Measurements from ENCODE around the gene MRPL18.
A peak's percentile ranks its signal among the peaks of the same experiment; 100 is the strongest.

The MRPL18 gene

GRCh38 chr6:159754959-159755914, 35.0 kb upstream of the MRPL18 start:
- Histone ChIP-seq H3K23ac (ENCODE audit: low read length) (no peak overlapping the region), H3K36me3 (ENCODE audit: control insufficient read depth in 1 of 2, insufficient read depth in 2 of 2, low read length in 2 of 2) (peaks cover 22 to 38% of the 10 kb centered on the region in 2 experiments), H2BK5ac (ENCODE audit: low read depth, low read length, poor library complexity) (no peak overlapping the region), H4K8ac (ENCODE audit: low read depth, low read length) (no peak overlapping the region), H3K79me1 (ENCODE audit: low read length) (no peaks in the 10 kb centered on the region), H3K4ac (ENCODE audit: low read depth, low read length) (no peak overlapping the region), H3K4me3 (ENCODE audit: low read depth, low read length) (no peak overlapping the region), H4K91ac (ENCODE audit: low read depth, low read length) (no peak overlapping the region), H3K79me2 (ENCODE audit: control insufficient read depth, insufficient read depth, low read length, poor library complexity) (no peaks in the 10 kb centered on the region), H3K27me3 (ENCODE audit: insufficient read depth, low read length) (no peaks in the 10 kb centered on the region), H3K27ac (ENCODE audit: low read depth, low read length) (no peak overlapping the region), H2AFZ (ENCODE audit: insufficient read depth, low read length, poor library complexity) (no peak overlapping the region), H3K14ac (ENCODE audit: low read length) (no peak overlapping the region), H2AK5ac (ENCODE audit: low read length) (no peak overlapping the region), H3K9me3 (ENCODE audit: insufficient read depth, low read depth, low read length) (no peaks in the 10 kb centered on the region), H2BK120ac (ENCODE audit: insufficient read depth, low read length, poor library complexity) (no peak overlapping the region), H3K9ac (ENCODE audit: low read length) (no peak overlapping the region), H2BK12ac (ENCODE audit: low read length) (no peak overlapping the region), H3K4me1 (ENCODE audit: control insufficient read depth in 1 of 2, insufficient read depth in 2 of 2, low read length in 2 of 2) (peaks cover 2 to 10% of the 10 kb centered on the region in 2 experiments), H3K18ac (ENCODE audit: low read length) (no peak overlapping the region), H3K4me2 (ENCODE audit: low read length) (no peak overlapping the region), H4K12ac (ENCODE audit: low read depth, low read length) (peak overlapping the region; percentile 36)
- peak; percentile 55 to 59 for DNase-seq
- no CpG with 5 or more reads among the region's 15 CpGs for WGBS (ENCODE audit: extremely low coverage, insufficient coverage, insufficient read length)

- no peaks in the 10 kb centered on the region for H3K27me3 ChIP-seq (ENCODE audit: insufficient read depth, low read length)
- no peak overlapping the region for H3K18ac ChIP-seq (ENCODE audit: low read length)
- no peak overlapping the region for H3K4ac ChIP-seq (ENCODE audit: low read depth, low read length)
- H3K14ac ChIP-seq (ENCODE audit: low read length) = no peak overlapping the region
- WGBS (ENCODE audit: extremely low coverage, insufficient coverage, insufficient read length) = no CpG with 5 or more reads among the region's 4 CpGs
- H3K27ac ChIP-seq (ENCODE audit: low read depth, low read length) = no peak overlapping the region
- no peak overlapping the region for H2BK12ac ChIP-seq (ENCODE audit: low read length)
- H3K4me2 ChIP-seq (ENCODE audit: low read length) = no peak overlapping the region
- no peak overlapping the region for H4K12ac ChIP-seq (ENCODE audit: low read depth, low read length)
- H4K91ac ChIP-seq (ENCODE audit: low read depth, low read length) = no peak overlapping the region
- H2BK120ac ChIP-seq (ENCODE audit: insufficient read depth, low read length, poor library complexity) = no peak overlapping the region
- no peak overlapping the region for H3K4me3 ChIP-seq (ENCODE audit: low read depth, low read length)
- H3K9me3 ChIP-seq (ENCODE audit: insufficient read depth, low read depth, low read length) = no peaks in the 10 kb centered on the region
- H4K8ac ChIP-seq (ENCODE audit: low read depth, low read length) = no peak overlapping the region
- no peak overlapping the region for H3K23ac ChIP-seq (ENCODE audit: low read length)
- DNase-seq = no peak
- H3K9ac ChIP-seq (ENCODE audit: low read length) = no peak overlapping the region
- peaks cover 3% of the 10 kb centered on the region for H3K79me2 ChIP-seq (ENCODE audit: control insufficient read depth, insufficient read depth, low read length, poor library complexity)
- no peak overlapping the region for H2AK5ac ChIP-seq (ENCODE audit: low read length)
- peaks cover 19 to 38% of the 10 kb centered on the region in 2 experiments for H3K36me3 ChIP-seq (ENCODE audit: control insufficient read depth in 1 of 2, insufficient read depth in 2 of 2, low read length in 2 of 2)
- no peak overlapping the region for H2BK5ac ChIP-seq (ENCODE audit: low read depth, low read length, poor library complexity)
- no peak overlapping the region for H2AFZ ChIP-seq (ENCODE audit: insufficient read depth, low read length, poor library complexity)
- H3K79me1 ChIP-seq (ENCODE audit: low read length) = peaks cover 8% of the 10 kb centered on the region
- peaks cover 8 to 19% of the 10 kb centered on the region in 2 experiments for H3K4me1 ChIP-seq (ENCODE audit: control insufficient read depth in 1 of 2, insufficient read depth in 2 of 2, low read length in 2 of 2)
Observed at GRCh38 chr6:159756508-159756907, 33.8 kb upstream of the MRPL18 start.

GRCh38 chr6:159758031-159759001, 32.0 kb upstream of the MRPL18 start:
- no peak overlapping the region for H4K12ac ChIP-seq (ENCODE audit: low read depth, low read length)
- no CpG with 5 or more reads among the region's 7 CpGs for WGBS (ENCODE audit: extremely low coverage, insufficient coverage, insufficient read length)
- H3K18ac ChIP-seq (ENCODE audit: low read length) = no peak overlapping the region
- H3K14ac ChIP-seq (ENCODE audit: low read length) = no peak overlapping the region
- peaks cover 22 to 38% of the 10 kb centered on the region in 2 experiments for H3K36me3 ChIP-seq (ENCODE audit: control insufficient read depth in 1 of 2, insufficient read depth in 2 of 2, low read length in 2 of 2)
- no peak overlapping the region for H2BK12ac ChIP-seq (ENCODE audit: low read length)
- no peak overlapping the region for H2AFZ ChIP-seq (ENCODE audit: insufficient read depth, low read length, poor library complexity)
- no peak overlapping the region for H2BK120ac ChIP-seq (ENCODE audit: insufficient read depth, low read length, poor library complexity)
- H3K79me2 ChIP-seq (ENCODE audit: control insufficient read depth, insufficient read depth, low read length, poor library complexity) = peaks cover 14% of the 10 kb centered on the region
- H3K9me3 ChIP-seq (ENCODE audit: insufficient read depth, low read depth, low read length) = no peaks in the 10 kb centered on the region
- H3K27ac ChIP-seq (ENCODE audit: low read depth, low read length) = peak overlapping the region; percentile 26
- peaks cover 20% of the 10 kb centered on the region for H3K79me1 ChIP-seq (ENCODE audit: low read length)
- H4K91ac ChIP-seq (ENCODE audit: low read depth, low read length) = no peak overlapping the region
- peak overlapping the region; percentile 41 for H3K23ac ChIP-seq (ENCODE audit: low read length)
- H3K4me3 ChIP-seq (ENCODE audit: low read depth, low read length) = no peak overlapping the region
- no peak overlapping the region for H3K9ac ChIP-seq (ENCODE audit: low read length)
- no peak overlapping the region for H2BK5ac ChIP-seq (ENCODE audit: low read depth, low read length, poor library complexity)
- H3K4me2 ChIP-seq (ENCODE audit: low read length) = peak overlapping the region; percentile 9
- peaks cover 17 to 28% of the 10 kb centered on the region in 2 experiments for H3K4me1 ChIP-seq (ENCODE audit: control insufficient read depth in 1 of 2, insufficient read depth in 2 of 2, low read length in 2 of 2)
- no peaks in the 10 kb centered on the region for H3K27me3 ChIP-seq (ENCODE audit: insufficient read depth, low read length)
- DNase-seq = peak in 1 of 2 donors; percentile 26
- no peak overlapping the region for H4K8ac ChIP-seq (ENCODE audit: low read depth, low read length)
- no peak overlapping the region for H2AK5ac ChIP-seq (ENCODE audit: low read length)
- H3K4ac ChIP-seq (ENCODE audit: low read depth, low read length) = no peak overlapping the region

- Histone ChIP-seq H2BK120ac (ENCODE audit: insufficient read depth, low read length, poor library complexity) (no peak overlapping the region), H3K27ac (ENCODE audit: low read depth, low read length) (peak overlapping the region; percentile 54), H3K4me3 (ENCODE audit: low read depth, low read length) (no peak overlapping the region), H3K18ac (ENCODE audit: low read length) (no peak overlapping the region), H3K4ac (ENCODE audit: low read depth, low read length) (no peak overlapping the region), H3K27me3 (ENCODE audit: insufficient read depth, low read length) (no peaks in the 10 kb centered on the region), H3K9me3 (ENCODE audit: insufficient read depth, low read depth, low read length) (no peaks in the 10 kb centered on the region), H2AK5ac (ENCODE audit: low read length) (no peak overlapping the region), H3K4me2 (ENCODE audit: low read length) (no peak overlapping the region), H2BK5ac (ENCODE audit: low read depth, low read length, poor library complexity) (no peak overlapping the region), H2AFZ (ENCODE audit: insufficient read depth, low read length, poor library complexity) (no peak overlapping the region), H3K23ac (ENCODE audit: low read length) (no peak overlapping the region), H4K12ac (ENCODE audit: low read depth, low read length) (no peak overlapping the region), H3K36me3 (ENCODE audit: control insufficient read depth in 1 of 2, insufficient read depth in 2 of 2, low read length in 2 of 2) (peaks cover 28 to 42% of the 10 kb centered on the region in 2 experiments), H4K91ac (ENCODE audit: low read depth, low read length) (no peak overlapping the region), H3K79me1 (ENCODE audit: low read length) (peaks cover 20% of the 10 kb centered on the region), H2BK12ac (ENCODE audit: low read length) (no peak overlapping the region), H4K8ac (ENCODE audit: low read depth, low read length) (no peak overlapping the region), H3K4me1 (ENCODE audit: control insufficient read depth in 1 of 2, insufficient read depth in 2 of 2, low read length in 2 of 2) (peaks cover 18 to 33% of the 10 kb centered on the region in 2 experiments), H3K9ac (ENCODE audit: low read length) (no peak overlapping the region), H3K14ac (ENCODE audit: low read length) (no peak overlapping the region), H3K79me2 (ENCODE audit: control insufficient read depth, insufficient read depth, low read length, poor library complexity) (peaks cover 14% of the 10 kb centered on the region)
- no peak for DNase-seq
- no CpG with 5 or more reads among the region's 2 CpGs for WGBS (ENCODE audit: extremely low coverage, insufficient coverage, insufficient read length)
Observed at GRCh38 chr6:159759645-159760044, 30.6 kb upstream of the MRPL18 start.
